ENCODE measurements around the gene COL18A1. TPM values are rescaled to one million over a fixed set of nuclear protein-coding genes. Genes with fewer than 3 reads are reported as not detected.
"Not testable (repeated sequence)": the region's sequence is repeated elsewhere in the genome, so short reads cannot be mapped to it uniquely, and the experiment has no call there.

COL18A1 gene
- total RNA-seq, 2 donors from 2014 or later = 117 to 134 TPM

GRCh38 chr21:45559216-45560105, 154.5 kb downstream of the COL18A1 start:
- TF ChIP-seq, protein P1, sequence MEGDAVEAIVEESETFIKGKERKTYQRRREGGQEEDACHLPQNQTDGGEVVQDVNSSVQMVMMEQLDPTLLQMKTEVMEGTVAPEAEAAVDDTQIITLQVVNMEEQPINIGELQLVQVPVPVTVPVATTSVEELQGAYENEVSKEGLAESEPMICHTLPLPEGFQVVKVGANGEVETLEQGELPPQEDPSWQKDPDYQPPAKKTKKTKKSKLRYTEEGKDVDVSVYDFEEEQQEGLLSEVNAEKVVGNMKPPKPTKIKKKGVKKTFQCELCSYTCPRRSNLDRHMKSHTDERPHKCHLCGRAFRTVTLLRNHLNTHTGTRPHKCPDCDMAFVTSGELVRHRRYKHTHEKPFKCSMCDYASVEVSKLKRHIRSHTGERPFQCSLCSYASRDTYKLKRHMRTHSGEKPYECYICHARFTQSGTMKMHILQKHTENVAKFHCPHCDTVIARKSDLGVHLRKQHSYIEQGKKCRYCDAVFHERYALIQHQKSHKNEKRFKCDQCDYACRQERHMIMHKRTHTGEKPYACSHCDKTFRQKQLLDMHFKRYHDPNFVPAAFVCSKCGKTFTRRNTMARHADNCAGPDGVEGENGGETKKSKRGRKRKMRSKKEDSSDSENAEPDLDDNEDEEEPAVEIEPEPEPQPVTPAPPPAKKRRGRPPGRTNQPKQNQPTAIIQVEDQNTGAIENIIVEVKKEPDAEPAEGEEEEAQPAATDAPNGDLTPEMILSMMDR (IDR thresholded peaks at IDR 0.05) = no peak
- no peak overlapping the region for H3K27ac ChIP-seq
- H3K9me3 ChIP-seq = no peaks in the 10 kb centered on the region
- no peak for DNase-seq (ENCODE audit: low spot score)
- no peak overlapping the region for H3K4me3 ChIP-seq
- no peaks in the 10 kb centered on the region for H3K27me3 ChIP-seq
- H3K4me1 ChIP-seq = peaks cover 0 to 13% of the 10 kb centered on the region in 2 donors
- no peaks in the 10 kb centered on the region for H3K36me3 ChIP-seq

- Histone ChIP-seq H3K4me1 (peaks cover 0 to 9% of the 10 kb centered on the region in 2 donors), H3K27me3 (no peaks in the 10 kb centered on the region), H3K27ac (no peak overlapping the region), H3K9me3 (no peaks in the 10 kb centered on the region), H3K36me3 (no peaks in the 10 kb centered on the region), H3K4me3 (no peak overlapping the region)
- DNase-seq (ENCODE audit: low spot score) = no peak
- TF ChIP-seq, protein P1 (IDR thresholded peaks at IDR 0.05) = no peak
Observed at GRCh38 chr21:45560106-45561021, 155.4 kb downstream of the COL18A1 start.

DNA sequence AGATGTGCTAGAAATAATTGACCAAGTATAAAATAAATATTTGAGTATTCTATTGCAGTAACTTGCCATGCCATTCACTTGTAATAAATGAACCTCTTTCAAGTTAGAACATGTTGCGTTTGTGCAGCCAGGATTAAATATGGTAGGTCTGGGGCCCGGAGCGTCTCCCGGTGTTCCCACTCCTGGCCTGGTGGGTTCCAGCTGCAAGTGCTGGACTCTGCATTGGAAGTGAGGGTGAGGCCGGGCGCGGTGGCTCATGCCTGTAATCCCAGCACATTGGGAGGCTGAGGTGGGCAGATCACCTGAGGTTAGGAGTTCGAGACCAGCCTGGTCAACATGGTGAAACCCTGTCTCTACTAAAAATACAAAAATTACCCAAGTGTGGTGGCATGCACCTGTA, 156.3 kb downstream of the COL18A1 start:
- not testable (repeated sequence) for H3K4me3 ChIP-seq; H3K4me1 ChIP-seq; DNase-seq (ENCODE audit: low spot score); H3K9me3 ChIP-seq; H3K27ac ChIP-seq; H3K36me3 ChIP-seq; H3K27me3 ChIP-seq

- no peak overlapping the region for H3K4me3 ChIP-seq
Observed at GRCh38 chr21:45562402-45562801, 157.4 kb downstream of the COL18A1 start.

GRCh38 chr21:45562965-45563364, 158.0 kb downstream of the COL18A1 start:
- no peak for DNase-seq (ENCODE audit: low spot score)
- Histone ChIP-seq H3K27me3 (no peaks in the 10 kb centered on the region), H3K36me3 (no peaks in the 10 kb centered on the region), H3K4me1 (no peaks in the 10 kb centered on the region), H3K27ac (no peak overlapping the region), H3K9me3 (no peaks in the 10 kb centered on the region), H3K4me3 (no peak overlapping the region)
- TF ChIP-seq, protein P1 (IDR thresholded peaks at IDR 0.05) = no peak

More at GRCh38 chr21:45562402-45562801, 157.4 kb downstream of the COL18A1 start:
- Histone ChIP-seq H3K27me3 (no peaks in the 10 kb centered on the region), H3K9me3 (no peaks in the 10 kb centered on the region), H3K27ac (no peak overlapping the region), H3K4me1 (no peaks in the 10 kb centered on the region), H3K36me3 (no peaks in the 10 kb centered on the region)
- TF ChIP-seq, protein P1 (IDR thresholded peaks at IDR 0.05) = no peak
- DNase-seq (ENCODE audit: low spot score) = no peak

Small RNA genes lying within 50 kb of the gene (microRNA-seq; reads per million reads assigned to microRNA genes)
- 3.5 to 5.7 reads per million in 2 donors for gene MIR6815 (ENCODE audit: borderline number of aligned reads in 2 of 2, borderline replicate concordance in 1 of 2)

Other genes starting within 250 kb of the COL18A1 start
- 10 to 100 TPM in 1 of 2 donors, 1 to 10 TPM in 1; 5.8 to 12.0 TPM for gene POFUT2, start 117.3 kb upstream of the COL18A1 start, total RNA-seq
- gene SLC19A1, start 137.3 kb downstream of the COL18A1 start, total RNA-seq = 1 to 10 TPM; 2.2 to 5.3 TPM
- gene PCBP3, start 238.6 kb downstream of the COL18A1 start, total RNA-seq = 1 to 10 TPM; 2.3 to 5.2 TPM

All from right atrium auricular region (tissue), 2 donors.